Amygdala (tissue), 56 donors: ENCODE results near the gene MTRR.
"Not testable (repeated sequence)": the region's sequence is repeated elsewhere in the genome, so short reads cannot be mapped to it uniquely, and the experiment has no call there.

Source experiments
- DNase-seq, 56 donors: peaks; one replicate each; lab custom pipeline; 2025; lab: John Stamatoyannopoulos, UW

Gene MTRR

DNA sequence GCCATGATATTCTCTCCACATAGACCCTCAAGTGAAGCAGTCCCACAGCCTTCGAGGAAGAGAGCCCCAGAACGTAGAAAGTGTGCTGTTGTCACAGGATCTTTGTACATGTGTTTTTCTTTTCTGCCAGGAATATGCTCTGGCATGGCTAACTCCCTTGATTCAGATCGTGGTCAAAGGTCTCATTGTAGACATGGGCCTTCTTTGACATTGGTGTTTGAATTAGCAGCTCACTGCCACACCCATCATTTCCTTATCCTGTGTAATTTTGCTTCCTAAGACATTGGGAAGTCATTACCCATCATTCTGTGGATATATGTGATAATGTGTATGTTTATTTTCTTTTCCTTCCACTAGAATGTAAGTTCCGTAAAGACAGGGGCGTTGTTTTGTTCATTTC is 25.5 kb downstream of the MTRR start:
- DNase-seq = no peak

DNA sequence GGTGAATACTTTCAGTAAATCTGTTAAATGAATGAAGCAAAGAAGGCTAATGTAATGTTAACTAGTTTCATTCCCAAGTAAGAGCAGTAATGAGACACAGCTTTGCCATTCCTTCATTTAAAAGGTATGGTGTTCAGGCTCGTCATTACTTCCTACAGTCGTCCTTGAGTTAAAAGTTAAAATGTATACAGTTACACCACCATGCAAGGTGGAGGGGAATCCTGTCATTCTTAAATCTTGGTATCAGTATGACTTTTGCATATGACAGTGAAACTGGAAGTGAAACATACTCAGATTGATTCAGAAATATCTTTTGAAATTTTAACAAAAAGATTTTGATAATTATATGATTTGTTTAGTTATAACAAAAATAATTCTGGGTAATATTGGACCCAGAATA is 25.9 kb downstream of the MTRR start:
- DNase-seq = no peak

DNA sequence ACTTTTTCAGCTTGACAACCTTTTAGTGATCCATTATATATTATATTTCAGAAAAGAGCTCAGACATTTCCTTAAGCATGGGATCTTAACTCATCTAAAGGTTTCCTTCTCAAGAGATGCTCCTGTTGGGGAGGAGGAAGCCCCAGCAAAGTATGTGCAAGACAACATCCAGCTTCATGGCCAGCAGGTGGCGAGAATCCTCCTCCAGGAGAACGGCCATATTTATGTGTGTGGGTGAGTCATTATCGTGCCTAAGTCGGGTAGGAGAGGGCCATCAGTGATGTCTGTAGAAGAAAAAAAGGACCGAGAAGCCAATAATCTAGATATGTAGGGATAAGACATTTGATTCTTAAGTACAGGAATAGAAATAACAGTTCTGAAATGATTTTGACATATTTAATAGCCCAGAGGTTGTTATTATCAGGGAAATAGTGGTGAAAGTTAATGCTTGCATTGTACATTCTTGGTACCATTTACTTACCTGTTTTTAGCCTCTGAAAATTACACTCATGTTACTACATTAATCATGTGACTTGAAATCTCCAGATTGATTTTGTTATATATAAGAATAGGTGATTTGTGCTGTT is 28.2 kb downstream of the MTRR start:
- no peak for DNase-seq

DNA sequence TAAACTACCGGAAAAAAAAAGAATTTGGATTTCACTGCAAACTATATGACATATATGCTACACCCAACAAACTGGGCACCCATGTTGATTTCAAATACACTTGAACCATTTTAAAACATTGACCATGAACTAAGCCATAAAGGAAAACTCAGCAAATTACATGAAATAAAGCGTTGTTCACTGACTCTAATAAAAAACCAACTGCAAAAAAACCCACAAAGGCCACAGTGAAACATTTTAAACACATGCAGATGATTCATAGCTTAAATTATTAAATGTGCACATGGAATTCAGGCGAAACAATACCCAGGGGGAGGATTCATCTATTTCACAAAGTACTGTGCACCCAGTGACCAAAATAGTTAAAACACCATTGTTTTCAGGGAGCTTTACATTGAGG is 33.3 kb downstream of the MTRR start:
- DNase-seq = no peak

DNA sequence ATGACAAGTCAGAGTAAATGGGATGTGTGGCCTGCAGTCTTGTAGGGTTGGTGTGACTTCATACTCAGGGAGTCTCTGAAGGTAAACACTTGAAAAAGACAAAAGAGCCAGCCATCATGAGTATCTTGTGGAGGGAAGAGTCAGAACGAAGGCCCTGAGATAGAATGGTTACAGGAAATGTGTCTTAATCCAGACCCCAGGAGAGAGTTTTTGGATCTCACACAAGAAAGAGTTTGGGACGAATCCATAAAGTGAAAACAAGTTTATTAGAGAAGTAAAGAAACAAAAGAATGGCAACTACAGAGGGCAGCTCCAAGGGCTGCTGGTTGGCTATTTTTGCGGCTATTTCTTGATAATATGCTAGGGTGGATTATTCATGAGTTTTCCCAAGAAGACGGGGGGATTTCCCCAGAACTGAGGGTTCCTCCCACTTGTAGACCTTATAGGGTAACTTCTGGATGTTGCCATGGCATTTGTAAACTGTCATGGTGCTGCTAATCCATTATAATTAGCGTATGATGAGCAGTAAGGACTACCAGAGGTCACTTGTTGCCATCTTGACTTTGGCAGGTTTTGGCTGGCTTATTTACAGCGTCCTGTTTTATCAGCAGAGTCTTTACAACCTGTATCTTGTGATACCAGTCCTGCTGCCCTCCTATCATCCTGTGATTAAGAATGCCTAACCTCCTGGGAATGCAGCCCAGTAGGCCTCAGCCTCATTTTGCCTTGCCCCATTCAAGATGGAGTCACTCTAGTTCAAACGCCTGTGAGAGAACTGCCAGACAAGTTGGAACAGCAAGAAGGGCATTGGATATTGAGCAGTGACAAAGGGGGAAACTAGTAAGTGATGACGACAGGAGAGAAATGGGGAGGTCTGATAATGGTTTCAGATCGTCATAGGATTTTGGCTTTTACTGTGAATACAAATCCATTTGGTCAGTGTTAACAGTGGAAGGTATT is 34.0 kb downstream of the MTRR start:
- no peak for DNase-seq

DNA sequence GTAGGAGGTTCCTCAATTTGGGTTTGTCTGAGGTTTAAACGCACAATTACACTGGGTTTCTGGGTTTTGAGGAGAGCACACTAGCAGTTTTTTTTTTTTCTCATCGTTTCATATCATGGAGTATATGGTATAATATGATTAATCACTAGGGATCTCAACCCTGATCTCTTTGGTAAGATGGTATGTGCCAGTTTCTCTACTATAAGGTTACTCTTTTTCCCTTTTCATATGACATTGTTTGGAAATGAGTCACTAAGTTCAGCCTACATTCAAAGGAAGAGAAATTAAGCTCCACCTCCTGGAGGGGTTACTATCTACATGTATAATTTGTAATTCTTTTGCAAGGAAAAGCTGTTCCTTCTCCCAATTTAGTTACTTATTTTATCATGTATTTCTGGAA is 35.2 kb downstream of the MTRR start:
- DNase-seq = no peak

DNA sequence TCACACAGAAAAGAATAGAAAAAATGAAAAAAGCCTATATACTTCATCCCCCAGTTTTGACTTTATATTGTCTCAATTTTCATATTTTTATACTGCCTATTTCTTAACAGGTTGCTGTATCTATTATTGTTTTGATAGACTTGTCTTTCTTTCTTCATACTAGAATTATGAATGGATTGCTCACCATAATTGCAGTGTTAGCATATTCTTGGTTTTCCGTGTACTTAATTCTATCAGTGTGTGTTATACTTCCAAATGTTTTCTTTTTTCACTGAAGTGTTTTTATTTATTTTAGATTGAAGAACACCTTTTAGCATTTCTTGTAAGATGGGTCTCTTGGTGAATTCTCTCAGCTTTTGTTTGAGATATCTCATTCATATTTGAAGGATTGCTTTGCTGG is 38.7 kb downstream of the MTRR start:
- no peak for DNase-seq

DNA sequence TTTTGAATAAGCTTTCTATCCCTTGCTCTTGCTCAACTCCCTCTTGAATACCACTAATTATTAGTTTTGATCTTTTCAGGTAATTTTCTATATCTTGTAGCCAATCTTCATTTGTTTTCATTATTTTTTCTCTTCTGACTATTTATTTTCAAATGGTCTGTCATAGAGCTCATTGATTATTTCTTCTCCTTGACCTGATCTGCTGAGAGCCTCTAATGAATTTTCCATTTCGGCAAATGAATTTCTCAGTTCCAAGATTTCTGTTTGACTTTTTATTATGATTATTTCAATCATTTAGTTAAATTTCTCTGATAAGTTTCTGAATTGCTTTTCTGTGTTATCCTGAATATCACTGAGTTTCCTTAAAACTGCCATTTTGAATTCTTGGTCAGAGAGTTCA is 39.4 kb downstream of the MTRR start:
- no peak for DNase-seq

DNA sequence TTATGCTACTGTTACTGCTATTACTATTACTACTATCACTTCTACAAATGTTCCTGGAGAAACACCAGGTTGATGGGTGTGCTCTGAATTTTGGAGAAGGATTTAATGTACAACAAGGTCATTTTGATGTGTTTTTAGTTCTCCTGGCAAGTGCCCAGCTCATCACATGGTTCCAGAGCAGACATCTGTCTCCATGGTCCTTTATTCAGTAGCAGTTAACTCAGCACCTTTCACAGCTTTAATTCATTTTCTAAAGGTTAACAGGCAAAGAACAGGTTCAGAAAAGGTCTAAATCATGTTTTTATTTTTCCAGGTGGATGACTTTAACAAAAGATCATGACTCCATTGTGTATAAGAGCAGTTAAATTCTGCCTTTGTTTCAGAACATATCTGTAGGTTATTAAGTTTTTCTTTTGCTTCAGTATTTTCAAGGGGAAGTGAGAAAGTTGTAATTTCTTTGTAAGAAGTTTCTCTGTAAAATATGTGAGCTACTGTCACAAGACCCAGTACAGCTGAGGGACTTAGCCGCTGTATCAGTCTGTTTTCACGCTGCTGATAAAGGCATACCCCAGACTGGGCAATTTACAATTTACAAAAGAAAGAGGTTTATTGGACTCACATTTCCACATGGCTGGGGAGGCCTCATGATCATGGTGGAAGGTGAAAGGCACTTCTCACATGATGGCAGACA is 41.9 kb downstream of the MTRR start:
- no peak for DNase-seq

DNA sequence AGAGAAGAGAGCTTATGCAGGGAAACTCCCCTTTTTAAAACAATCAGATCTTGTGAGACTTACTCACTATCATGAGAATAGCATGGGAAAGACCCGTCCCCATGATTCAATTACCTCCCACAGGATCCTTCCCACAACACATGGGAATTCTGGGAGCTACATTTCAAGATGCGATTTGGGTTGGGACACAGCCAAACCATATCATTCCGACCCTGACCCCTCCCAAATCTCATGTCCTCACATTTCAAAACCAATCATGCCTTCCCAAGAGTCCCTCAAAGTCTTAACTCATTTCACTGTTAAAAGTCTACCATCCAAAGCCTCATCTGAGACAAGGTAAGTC is 42.5 kb downstream of the MTRR start:
- not testable (repeated sequence) for DNase-seq

DNA sequence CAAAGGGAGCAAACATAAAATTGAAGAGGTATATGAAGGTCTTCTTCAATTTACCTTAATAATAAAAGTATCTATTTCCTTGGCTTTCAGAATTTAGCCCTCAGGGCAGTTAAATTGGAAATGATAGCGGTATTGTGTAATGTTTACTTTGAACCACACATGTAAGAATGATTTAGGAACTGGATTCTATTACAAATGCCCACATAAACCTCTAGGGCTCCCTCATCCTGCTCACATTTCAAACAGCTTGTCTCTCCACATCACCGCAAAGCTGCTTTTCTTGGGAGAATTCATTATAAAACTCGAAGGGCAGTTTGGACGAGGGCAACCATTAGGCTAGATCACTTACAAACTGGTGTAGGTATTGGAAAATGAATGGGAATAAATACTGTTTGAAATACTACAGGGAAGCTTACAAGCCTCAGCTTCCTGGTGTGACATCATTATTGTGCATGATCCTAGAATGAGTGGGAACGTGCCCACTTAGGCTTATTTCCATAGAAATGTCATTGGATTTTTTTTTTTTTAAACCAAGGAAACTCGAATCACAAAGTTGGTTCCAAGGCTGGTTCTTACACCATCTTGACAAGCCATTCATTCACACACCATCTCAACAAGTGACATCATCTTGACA is 47.3 kb downstream of the MTRR start:
- DNase-seq = no peak

DNA sequence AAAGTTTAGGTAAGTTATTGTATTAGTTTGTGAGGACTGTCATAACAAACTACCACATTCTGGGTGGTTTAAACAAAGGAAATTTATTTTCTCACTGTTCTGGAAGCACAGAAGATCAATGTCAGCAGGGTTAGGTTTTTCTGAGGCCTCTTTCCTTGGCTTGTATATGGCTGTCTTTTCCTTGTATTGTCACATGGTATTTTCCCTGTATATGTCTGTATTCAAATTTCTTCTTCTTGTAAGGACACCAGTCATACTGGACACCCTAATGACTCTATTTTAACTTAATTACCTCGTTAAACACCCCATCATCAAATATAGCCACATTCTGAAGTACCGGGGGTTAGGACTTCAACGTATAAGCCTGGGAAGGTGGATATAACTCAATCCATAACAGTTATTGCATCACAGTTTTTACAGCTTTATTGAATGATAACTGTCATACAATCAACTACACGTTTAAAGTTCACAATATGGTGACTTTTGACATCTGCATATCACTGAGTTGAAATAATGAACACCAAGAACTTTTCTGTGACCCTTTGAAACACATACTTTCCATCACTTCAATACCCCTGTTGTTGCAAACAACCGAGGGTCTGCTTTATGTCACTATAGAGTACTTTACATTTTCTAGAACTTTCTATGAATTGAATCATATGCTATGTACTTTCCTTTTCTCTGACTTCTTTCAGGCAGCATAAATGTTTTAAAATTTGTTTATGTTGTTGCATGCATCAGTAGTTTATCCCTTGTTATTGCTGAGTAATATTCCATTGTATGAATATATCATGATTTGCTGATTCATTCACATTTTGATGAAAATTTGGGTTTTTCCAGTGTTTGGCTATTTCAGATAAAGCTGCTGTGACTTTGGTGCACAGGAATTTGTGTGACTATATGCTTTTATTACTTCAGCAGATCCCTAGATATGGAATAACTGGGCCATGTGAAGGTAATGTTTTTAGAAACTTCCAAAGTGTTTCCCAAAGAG is 48.5 kb downstream of the MTRR start:
- DNase-seq = no peak

DNA sequence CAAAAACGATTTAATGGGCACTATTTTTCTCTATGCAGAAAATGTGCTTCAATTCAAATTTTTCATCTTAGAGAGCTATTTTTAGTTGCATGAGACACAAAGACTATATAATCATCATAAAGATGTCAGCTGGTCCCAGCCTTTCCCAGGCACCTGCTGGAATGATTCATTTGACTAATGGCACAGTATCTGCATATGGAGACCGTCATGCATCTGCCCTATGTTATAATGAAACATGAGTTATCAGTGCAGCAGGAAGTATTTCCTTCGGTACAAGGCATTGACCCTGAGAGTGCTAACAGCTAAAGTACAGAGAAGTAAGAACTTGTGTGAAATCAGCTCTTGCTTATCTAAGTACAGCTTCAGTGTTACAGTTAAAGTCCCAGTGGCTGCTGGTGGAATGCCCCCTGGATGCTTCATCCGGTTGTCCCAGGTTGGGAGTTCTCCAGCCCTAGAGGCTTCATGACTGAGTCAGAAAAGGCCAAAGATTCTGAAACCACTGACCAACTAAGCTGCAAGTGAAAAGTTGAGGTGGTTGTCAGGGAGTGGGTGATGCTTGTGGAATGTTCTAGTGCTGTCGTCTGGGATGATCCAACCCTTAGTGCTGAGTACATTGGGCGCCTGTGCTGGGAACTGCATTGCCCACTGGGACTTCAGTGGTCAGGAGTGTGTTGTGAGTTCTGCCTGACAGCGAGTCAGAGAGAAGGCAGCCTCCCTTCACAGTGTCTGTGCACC is 57.2 kb downstream of the MTRR start:
- no peak for DNase-seq

DNA sequence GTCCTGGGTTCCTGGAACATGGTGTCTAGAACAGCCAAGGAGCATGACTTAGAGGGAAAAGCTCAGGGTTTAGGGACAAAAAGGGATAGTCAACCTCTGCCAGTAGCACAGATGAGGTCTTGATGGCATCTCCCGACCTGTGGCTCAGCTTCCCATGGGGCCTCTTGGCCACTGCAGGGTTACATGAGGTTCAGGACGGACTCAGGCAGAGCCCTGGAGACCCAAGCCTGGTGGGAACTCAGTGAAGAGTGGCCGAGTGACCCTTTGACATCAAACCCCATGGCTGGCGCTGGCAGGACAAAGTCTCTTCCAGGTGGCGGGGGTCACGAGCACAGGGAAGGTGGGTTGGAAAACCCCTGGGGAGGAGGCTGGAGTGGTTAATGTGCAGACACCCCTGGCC is 57.8 kb downstream of the MTRR start:
- DNase-seq = no peak

DNA sequence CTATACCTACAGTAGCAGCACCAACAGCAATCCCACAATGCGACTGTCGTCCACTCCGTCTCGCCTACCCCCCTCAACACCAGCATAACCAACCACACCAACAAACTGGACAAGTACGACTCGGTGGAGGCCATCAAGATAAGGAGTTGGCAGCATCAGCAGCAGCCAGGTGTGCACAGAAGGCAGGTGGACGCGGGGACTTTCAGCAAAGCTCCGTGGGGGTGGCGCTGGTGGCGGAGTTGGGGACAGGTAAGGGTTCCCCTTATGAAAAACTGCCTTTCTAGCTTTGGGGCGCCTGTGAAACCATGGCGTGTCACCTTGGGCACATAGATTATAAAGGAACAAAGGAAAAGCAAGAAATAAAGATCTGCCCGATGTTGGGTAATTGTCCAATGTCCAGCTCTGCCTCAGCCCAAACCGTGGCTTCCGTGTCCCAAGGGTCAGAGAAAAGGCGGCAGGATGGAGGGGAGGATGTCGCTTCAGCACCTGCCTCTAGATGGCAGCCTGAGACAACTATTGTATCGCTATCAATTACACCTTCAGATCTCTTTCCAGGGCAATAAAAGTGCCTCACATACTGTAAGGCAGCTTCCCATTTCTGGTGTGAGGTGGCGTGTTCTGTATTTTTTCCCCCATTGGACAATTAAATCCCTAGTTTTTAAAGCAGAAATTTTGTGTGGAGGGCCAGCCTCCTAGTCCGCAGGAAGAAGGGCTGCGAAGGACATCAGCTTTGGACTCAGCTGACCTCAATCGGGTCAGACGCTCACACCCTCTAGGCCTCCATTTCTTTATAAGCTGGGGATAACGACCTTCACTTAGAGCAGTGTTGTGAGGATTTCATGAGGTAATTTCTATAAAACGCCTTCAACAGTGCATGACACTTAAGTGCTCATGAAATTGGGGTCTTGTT is 58.8 kb downstream of the MTRR start:
- peak in 30 of 56 donors; percentile 2 to 67 (median 14) for DNase-seq

DNA sequence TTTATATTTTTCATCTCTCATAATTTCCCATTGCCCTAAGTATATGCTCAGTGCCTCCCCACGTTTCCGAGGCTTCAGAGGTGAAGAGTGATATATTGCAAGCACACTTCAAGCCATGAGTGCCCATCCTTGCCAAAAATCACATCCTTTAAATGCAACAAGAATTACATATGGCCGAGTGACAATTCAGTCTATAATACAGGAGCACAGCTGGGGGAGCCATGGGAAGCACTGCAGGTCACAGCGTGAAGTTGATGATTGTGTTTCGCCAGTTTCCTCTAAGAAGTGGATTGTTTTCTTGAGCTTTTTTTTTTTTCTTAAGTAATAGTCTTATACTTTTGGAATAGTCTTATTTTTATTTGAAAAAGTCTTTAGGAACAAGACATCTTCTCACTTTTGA is 61.1 kb downstream of the MTRR start:
- no peak for DNase-seq

DNA sequence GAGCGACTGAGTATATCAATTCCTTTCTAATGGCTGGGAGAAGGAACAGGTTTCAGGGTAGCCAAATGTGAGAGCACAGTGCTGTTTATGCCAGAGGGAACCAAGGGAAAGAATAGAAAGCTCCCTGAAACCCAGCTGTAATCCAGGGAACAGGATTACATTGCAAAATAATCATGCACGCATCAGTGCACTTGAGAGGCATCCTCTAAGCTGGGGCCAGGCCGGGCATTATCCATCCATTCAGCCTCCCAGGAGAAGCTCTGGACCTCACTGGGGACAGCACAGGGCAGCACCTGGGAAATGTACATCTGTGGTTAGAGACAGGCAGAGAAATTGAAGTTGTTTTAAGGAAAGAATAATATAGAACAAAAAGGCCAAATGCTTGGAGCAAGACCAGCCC is 72.7 kb downstream of the MTRR start:
- no peak for DNase-seq

DNA sequence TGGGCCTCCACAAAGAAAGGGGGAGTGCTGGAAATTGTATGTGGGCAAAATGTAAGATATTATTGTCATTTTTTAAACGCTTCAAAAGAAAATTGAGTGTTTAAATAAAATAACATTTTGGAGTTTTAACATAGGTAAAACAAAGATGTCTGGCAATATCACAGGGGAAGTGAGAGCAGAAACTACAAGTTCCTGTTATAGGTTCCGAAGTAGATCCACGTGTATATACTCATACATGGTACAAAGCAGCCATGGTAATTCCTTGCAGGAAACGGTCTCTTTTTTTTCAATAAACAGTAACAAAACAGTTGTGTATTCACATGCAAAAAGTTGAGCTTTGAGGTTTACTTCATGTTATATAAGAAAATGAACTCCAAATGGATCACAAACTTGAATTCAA is 78.4 kb downstream of the MTRR start:
- no peak for DNase-seq
